B cell (primary cell): ENCODE measurements around the gene A1BG. TPM values are rescaled to one million over a fixed set of nuclear protein-coding genes. Genes with fewer than 3 reads are reported as not detected.

ENCODE experiments used
- ATAC-seq: fragments of 200-7000 bp; cut with Tn5 transposase; one replicate; pipeline ENCODE4 v1.10.0; 2021; ENCODE audit warnings: low read depth, mild to moderate bottlenecking, moderate number of reproducible peaks, moderate library complexity
- CTCF ChIA-PET: fragments of 350-600 bp; sonication (Branson Sonifier 250); formaldehyde crosslinking; loops from one replicate; lab custom pipeline; 2021; ENCODE audit warnings: antibody characterized with exemption, inconsistent platforms; lab: Charles Lee
- POLR2A ChIA-PET: fragments of 350-600 bp; sonication (Branson Sonifier 250); formaldehyde crosslinking; loops from one replicate; lab custom pipeline; 2021; ENCODE audit warnings: antibody characterized with exemption; lab: Charles Lee
- DNase-seq: peaks from one replicate; pipeline ENCODE4 v3.0.0; 2013
- H2AFZ ChIP-seq: 2 replicates; pipeline ENCODE4 v1.6.1; 2012; ENCODE audit warnings: mild to moderate bottlenecking, low read depth, low read length; ENCODE audit not compliant: insufficient read depth, poor library complexity, severe bottlenecking
- H3K27ac ChIP-seq, 2 donors: 1 replicate in 1 of 2; 2 replicates in 1 of 2; pipeline ENCODE4 v1.5.1; 2012 to 2013; ENCODE audit warnings: low read length in 2 of 2, mild to moderate bottlenecking in 2 of 2, moderate library complexity in 1 of 2
- H3K27me3 ChIP-seq, 4 experiments: fragments of 200-600 bp in 1 of 4; sonication (generic) in 1 of 4; replicated peaks in 1 of 4; 1 replicate in 2 of 4; 2 replicates in 2 of 4; pipeline versions ENCODE4 v1.6.1 to v1.7.0; 2013 to 2016; ENCODE audit warnings: low read length in 3 of 4, mild to moderate bottlenecking in 2 of 4, mixed read lengths in 1 of 4, moderate library complexity in 1 of 4; ENCODE audit not compliant: insufficient read depth in 4 of 4, control insufficient read depth in 3 of 4; ENCODE audit errors: control extremely low read depth in 1 of 4
- H3K36me3 ChIP-seq, 2 experiments: replicated peaks in 1 of 2; 1 replicate in 1 of 2; 2 replicates in 1 of 2; pipeline versions ENCODE4 v1.6.1 to v1.7.1; 2013; ENCODE audit warnings: low read length in 1 of 2; ENCODE audit not compliant: insufficient read depth in 2 of 2, control insufficient read depth in 1 of 2; ENCODE audit errors: control extremely low read depth in 1 of 2, extremely low read depth in 1 of 2
- H3K4me1 ChIP-seq, 2 donors: fragments of 200-600 bp in 1 of 2; sonication (generic) in 1 of 2; 1 replicate in 1 of 2; 2 replicates in 1 of 2; pipeline versions ENCODE4 v1.5.1 to v1.6.1; 2013 to 2017; ENCODE audit warnings: low read length in 2 of 2; ENCODE audit not compliant: control insufficient read depth in 2 of 2, insufficient read depth in 2 of 2
- H3K4me2 ChIP-seq: replicated peaks from 2 replicates; pipeline ENCODE3; 2012; ENCODE audit warnings: mild to moderate bottlenecking, low read depth, low read length; ENCODE audit not compliant: poor library complexity, severe bottlenecking
- H3K4me3 ChIP-seq, 5 experiments: fragments of 200-600 bp in 1 of 5; sonication (generic) in 1 of 5; 1 replicate in 3 of 5; 2 replicates in 2 of 5; pipeline versions ENCODE4 v1.5.1 to v1.7.0; 2011 to 2016; ENCODE audit warnings: low read length in 4 of 5, mild to moderate bottlenecking in 4 of 5, low read depth in 2 of 5, control low read depth in 1 of 5, moderate library complexity in 1 of 5; ENCODE audit not compliant: insufficient read depth in 1 of 5; ENCODE audit errors: control extremely low read depth in 1 of 5, extremely low read depth in 1 of 5
- H3K79me2 ChIP-seq: fragments of 200-600 bp; sonication (generic); one replicate; pipeline ENCODE4 v1.6.0; 2016; ENCODE audit warnings: low read length; ENCODE audit not compliant: control insufficient read depth, insufficient read depth
- H3K9ac ChIP-seq: fragments of 200-600 bp; sonication (generic); 2 replicates; pipeline ENCODE4 v1.6.1; 2017; ENCODE audit warnings: mild to moderate bottlenecking, low read length, moderate library complexity
- H3K9me3 ChIP-seq, 3 donors: one replicate each; pipeline versions ENCODE4 v1.6.1 to v1.7.1; 2013; ENCODE audit warnings: low read length in 2 of 3; ENCODE audit not compliant: control insufficient read depth in 2 of 3, insufficient read depth in 1 of 3; ENCODE audit errors: control extremely low read depth in 1 of 3
- H4K20me1 ChIP-seq: 2 replicates; pipeline ENCODE4 v1.6.0; 2012; ENCODE audit warnings: mild to moderate bottlenecking, low read length; ENCODE audit not compliant: insufficient read depth, control insufficient read depth, poor library complexity, severe bottlenecking
- H3K27ac Mint-ChIP-seq: one replicate; pipeline ENCODE4 v1.8.0; 2021; ENCODE audit warnings: mixed read lengths
- H3K27me3 Mint-ChIP-seq: one replicate; pipeline ENCODE4 v1.8.0; 2021; ENCODE audit warnings: mixed read lengths
- H3K4me1 Mint-ChIP-seq: one replicate; pipeline ENCODE4 v1.8.0; 2021; ENCODE audit warnings: mixed read lengths
- H3K4me3 Mint-ChIP-seq: one replicate; pipeline ENCODE4 v1.8.0; 2021; ENCODE audit warnings: mixed read lengths
- H3K9me3 Mint-ChIP-seq: one replicate; pipeline ENCODE4 v1.8.0; 2022; ENCODE audit warnings: mixed read lengths; ENCODE audit not compliant: insufficient read depth
- EZH2 ChIP-seq: IDR thresholded peaks from 2 replicates; pipeline ENCODE4 v1.6.1; 2012; ENCODE audit warnings: borderline replicate concordance, low read depth, mild to moderate bottlenecking, moderate library complexity, low read length; ENCODE audit not compliant: insufficient read depth, poor library complexity, severe bottlenecking
- WGBS: methylation state at CpG from one replicate; pipeline ENCODE4 v1.1.5; 2013; ENCODE audit warnings: missing lambda C conversion rate; ENCODE audit not compliant: insufficient coverage; 5-methylcytosine and 5-hydroxymethylcytosine counted together
- intact Hi-C: fragments of 100-400 bp; cut with micrococcal nuclease; formaldehyde crosslinking; loops from one replicate; pipeline ENCODE4 v1.10.0; 2022
- polyA plus RNA-seq: library from polyadenylated mRNA; depleted of rRNA; stranded (reverse); fragments of >200 nt; gene quantifications from 2 replicates; pipeline ENCODE4 v1.2.3, GENCODE V29; 2012
- total RNA-seq, 2 donors: library from RNA; stranded (reverse); fragments of 120-200 nt in 1 of 2; gene quantifications; 1 replicate in 1 of 2; 2 replicates in 1 of 2; pipeline versions ENCODE4 v1.2.3 to v1.2.4, GENCODE V29; 2013 to 2022
- TF ChIP-seq, protein P1 (sequence below): fragments of 200-600 bp; IDR thresholded peaks from one replicate; pipeline ENCODE4 v1.8.0; 2022; ENCODE audit warnings: antibody characterized with exemption, mild to moderate bottlenecking

A1BG gene
- total and polyA plus RNA-seq, 2 donors (not counting 1 experiment from before 2014, with no cell fraction given): 18.4 to 52.6 TPM

DNA sequence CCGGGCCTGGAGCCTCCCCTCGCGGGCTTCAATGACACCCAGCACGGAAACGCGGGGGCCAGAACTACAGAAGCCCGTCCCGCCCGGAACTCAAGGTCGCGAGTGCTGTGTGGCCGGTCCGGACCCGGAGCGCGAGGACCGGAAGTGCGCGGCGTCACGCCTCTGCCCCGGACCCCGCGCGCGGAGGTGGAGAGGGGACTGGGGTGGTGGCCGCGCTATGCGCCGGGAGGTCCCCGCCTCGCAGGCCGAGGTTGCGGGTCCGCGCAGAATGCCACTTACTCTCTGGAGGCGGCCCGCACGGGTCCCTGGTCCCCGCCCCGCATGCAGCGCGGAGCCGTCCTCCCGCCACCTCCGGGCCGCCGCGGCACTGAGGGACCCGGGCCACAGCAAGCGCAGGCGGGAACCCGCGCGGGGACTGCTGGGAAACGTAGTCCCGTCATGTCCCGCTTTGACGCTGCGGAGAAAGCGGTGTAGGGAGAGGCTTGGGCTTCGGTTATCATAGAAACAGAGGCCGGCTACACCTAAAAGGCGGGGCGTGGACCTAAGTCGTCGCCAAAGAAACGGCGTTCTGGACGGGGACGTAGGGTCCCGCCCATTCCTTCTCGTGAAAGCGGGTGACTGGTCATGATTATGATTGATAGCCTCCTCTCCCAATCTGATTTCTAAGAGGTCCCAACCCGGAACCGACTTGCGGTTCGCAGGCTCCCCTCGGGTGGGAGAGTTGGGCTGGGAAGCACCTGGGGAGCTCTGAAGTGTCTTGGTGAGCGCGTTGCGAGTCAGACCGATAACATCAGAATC is 27.6 kb upstream of the A1BG start, which contains the start of gene ZNF837:
Gene ZNF837 (minus strand): TSS at position 369 of the 798 bp plus-strand sequence. CDS start 11,698 bp downstream, outside the sequence.
- Histone ChIP-seq H3K79me2 (peaks cover 34% of the 10 kb centered on the region), H3K4me3 (peak within 1 kb of the TSS; percentile 22 to 78 (median 71)), H3K27ac (peak within 1 kb of the TSS; percentile 89 to 97), H3K9ac (peak within 1 kb of the TSS; percentile 76), H2AFZ (peak within 1 kb of the TSS; percentile 90), H3K4me2 (peak within 1 kb of the TSS; percentile 83), H3K36me3 (peaks cover 0 to 2% of the 10 kb centered on the region in 2 experiments), H4K20me1 (no peaks in the 10 kb centered on the region), H3K4me1 (peaks cover 27 to 35% of the 10 kb centered on the region in 2 donors), H3K27me3 (no peaks in the 10 kb centered on the region), H3K9me3 (no peaks in the 10 kb centered on the region)
- intact Hi-C loops: loop anchor here (1.0 to 2.0 kb wide), 12 partner anchors 19 to 138 kb away; partner anchors contain the start of genes ERVK3-1, ZBTB45, ZNF132 and ZNF324B
- Mint-ChIP-seq H3K27me3 (no peaks in the 10 kb centered on the region), H3K4me1 (peaks cover 31% of the 10 kb centered on the region), H3K27ac (peak within 1 kb of the TSS; percentile 95), H3K9me3 (no peaks in the 10 kb centered on the region), H3K4me3 (peak within 1 kb of the TSS; percentile 92)
- ChIA-PET POLR2A (interaction anchor here (0.7 to 4.0 kb wide), 11 partner anchors 18 to 198 kb away, joined by 3 to 35 read pairs (median 5); partner anchors contain the start of genes CHMP2A, ERVK3-1, ZBTB45 and ZNF132), CTCF (interaction anchor here (1.2 kb wide), 2 partner anchors 34 to 54 kb away, joined by 3 read pairs; partner anchors contain the start of gene ZSCAN22)
- ATAC-seq: peak; percentile 86
- under 1% methylated on average over 80 of the region's 83 CpGs for WGBS
- TF ChIP-seq EZH2: no peak
- TF ChIP-seq, protein P1, sequence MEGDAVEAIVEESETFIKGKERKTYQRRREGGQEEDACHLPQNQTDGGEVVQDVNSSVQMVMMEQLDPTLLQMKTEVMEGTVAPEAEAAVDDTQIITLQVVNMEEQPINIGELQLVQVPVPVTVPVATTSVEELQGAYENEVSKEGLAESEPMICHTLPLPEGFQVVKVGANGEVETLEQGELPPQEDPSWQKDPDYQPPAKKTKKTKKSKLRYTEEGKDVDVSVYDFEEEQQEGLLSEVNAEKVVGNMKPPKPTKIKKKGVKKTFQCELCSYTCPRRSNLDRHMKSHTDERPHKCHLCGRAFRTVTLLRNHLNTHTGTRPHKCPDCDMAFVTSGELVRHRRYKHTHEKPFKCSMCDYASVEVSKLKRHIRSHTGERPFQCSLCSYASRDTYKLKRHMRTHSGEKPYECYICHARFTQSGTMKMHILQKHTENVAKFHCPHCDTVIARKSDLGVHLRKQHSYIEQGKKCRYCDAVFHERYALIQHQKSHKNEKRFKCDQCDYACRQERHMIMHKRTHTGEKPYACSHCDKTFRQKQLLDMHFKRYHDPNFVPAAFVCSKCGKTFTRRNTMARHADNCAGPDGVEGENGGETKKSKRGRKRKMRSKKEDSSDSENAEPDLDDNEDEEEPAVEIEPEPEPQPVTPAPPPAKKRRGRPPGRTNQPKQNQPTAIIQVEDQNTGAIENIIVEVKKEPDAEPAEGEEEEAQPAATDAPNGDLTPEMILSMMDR: no peak
- DNase-seq: peak; percentile 100
